Measurements from ENCODE around the gene XRCC3.

Gene XRCC3

DNA sequence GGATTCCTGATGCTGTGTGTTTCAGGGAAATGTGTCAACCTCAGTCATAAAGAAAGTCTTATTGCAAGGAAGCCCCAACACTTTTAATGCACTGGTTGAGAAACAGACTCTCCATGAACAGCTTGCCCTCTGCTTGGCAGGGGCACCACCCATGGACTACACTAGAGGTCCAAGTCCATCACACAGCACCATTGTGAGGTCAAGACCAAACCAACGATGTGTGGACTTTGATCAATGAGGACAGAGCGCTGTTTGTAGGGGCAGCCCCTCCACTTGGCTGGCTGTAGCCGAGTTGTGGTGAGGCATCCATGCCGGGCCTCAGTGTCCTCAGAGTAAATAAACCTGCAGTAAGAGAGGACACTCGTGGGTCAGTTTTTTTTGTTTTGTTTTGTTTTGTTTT lies 30.2 kb upstream of the XRCC3 start:
- DNase-seq (ENCODE audit: low read depth), result no peak
- TF ChIP-seq, protein P1, sequence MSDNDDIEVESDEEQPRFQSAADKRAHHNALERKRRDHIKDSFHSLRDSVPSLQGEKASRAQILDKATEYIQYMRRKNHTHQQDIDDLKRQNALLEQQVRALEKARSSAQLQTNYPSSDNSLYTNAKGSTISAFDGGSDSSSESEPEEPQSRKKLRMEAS (IDR thresholded peaks at IDR 0.05; ENCODE audit: low read depth, low read length), result no peak
- TF ChIP-seq POLR2A (IDR thresholded peaks at IDR 0.05; ENCODE audit: extremely low read depth, insufficient read length), result no peak
- TF ChIP-seq, protein P2, sequence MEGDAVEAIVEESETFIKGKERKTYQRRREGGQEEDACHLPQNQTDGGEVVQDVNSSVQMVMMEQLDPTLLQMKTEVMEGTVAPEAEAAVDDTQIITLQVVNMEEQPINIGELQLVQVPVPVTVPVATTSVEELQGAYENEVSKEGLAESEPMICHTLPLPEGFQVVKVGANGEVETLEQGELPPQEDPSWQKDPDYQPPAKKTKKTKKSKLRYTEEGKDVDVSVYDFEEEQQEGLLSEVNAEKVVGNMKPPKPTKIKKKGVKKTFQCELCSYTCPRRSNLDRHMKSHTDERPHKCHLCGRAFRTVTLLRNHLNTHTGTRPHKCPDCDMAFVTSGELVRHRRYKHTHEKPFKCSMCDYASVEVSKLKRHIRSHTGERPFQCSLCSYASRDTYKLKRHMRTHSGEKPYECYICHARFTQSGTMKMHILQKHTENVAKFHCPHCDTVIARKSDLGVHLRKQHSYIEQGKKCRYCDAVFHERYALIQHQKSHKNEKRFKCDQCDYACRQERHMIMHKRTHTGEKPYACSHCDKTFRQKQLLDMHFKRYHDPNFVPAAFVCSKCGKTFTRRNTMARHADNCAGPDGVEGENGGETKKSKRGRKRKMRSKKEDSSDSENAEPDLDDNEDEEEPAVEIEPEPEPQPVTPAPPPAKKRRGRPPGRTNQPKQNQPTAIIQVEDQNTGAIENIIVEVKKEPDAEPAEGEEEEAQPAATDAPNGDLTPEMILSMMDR (IDR thresholded peaks at IDR 0.05; ENCODE audit: low read depth, low read length), result no peak
- no peak for TF ChIP-seq MYC (IDR thresholded peaks at IDR 0.05; ENCODE audit: low read depth, low read length)
- H3K4me3 ChIP-seq (ENCODE audit: low read depth, low read length), result no peak overlapping the region

DNA sequence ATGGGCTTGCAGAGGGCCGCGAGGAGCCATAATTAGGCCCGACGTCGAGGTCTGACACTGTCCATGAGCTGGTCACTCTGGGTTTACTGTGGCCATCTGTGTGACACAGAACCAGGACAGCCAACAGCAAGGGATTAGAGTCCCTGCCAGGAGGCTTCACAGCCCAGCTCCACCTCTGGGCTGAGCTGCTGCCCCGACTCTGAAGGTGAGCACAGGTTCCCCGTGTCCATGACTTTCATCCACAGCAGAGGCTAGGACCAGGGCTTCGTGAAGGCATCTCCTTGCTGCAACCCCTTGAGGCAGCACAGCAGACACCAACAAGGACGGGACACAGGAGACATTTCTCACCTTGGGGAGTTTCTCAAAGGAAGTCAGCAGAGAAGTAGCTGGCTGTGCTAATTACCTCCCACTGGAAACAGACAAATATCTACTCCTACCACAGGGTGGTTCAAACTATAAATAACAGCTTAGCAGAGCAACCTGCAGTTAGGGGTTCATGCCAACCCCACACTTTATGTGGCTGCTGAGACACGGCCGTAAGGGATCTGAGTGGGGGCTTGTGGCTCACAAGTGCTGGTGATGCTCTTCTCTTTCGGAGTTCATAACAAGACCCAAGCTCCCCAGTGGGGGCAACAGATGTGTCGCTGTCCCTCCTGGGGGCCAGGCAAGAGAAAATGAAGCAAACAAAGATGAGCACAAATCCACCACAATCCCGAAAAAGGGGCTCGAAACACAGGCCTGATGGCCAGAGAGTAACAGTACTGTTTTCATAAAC lies 29.6 kb upstream of the XRCC3 start:
- H3K4me3 ChIP-seq (ENCODE audit: low read depth, low read length), result no peak overlapping the region
- no peak for TF ChIP-seq POLR2A (IDR thresholded peaks at IDR 0.05; ENCODE audit: extremely low read depth, insufficient read length)
- TF ChIP-seq, protein P2 (IDR thresholded peaks at IDR 0.05; ENCODE audit: low read depth, low read length), result no peak
- TF ChIP-seq MYC (IDR thresholded peaks at IDR 0.05; ENCODE audit: low read depth, low read length), result no peak
- TF ChIP-seq, protein P1 (IDR thresholded peaks at IDR 0.05; ENCODE audit: low read depth, low read length), result no peak
- no peak for DNase-seq (ENCODE audit: low read depth)

DNA sequence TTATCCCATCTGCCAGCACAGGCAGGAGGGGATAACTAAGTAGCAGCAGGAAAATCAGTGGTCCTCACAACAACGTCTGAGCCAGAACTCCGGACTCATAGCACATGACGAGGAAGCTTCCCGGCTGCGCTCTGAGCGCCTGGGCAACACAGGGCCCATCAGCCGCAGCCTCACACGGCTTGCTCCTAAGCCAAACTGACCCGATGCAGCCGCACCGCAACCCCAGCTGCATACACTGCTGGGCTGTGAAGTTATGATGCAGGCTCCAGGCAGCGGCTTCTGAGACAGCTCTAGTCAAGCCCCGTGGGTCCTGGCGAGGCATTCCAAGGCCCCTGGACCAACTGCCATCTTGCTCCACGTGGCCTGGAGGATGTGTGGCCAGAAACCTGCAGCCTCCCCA lies 28.4 kb upstream of the XRCC3 start:
- DNase-seq (ENCODE audit: low read depth), result no peak
- TF ChIP-seq, protein P2 (IDR thresholded peaks at IDR 0.05; ENCODE audit: low read depth, low read length), result no peak
- TF ChIP-seq MYC (IDR thresholded peaks at IDR 0.05; ENCODE audit: low read depth, low read length), result no peak
- no peak for TF ChIP-seq POLR2A (IDR thresholded peaks at IDR 0.05; ENCODE audit: extremely low read depth, insufficient read length)
- TF ChIP-seq, protein P1 (IDR thresholded peaks at IDR 0.05; ENCODE audit: low read depth, low read length), result no peak

DNA sequence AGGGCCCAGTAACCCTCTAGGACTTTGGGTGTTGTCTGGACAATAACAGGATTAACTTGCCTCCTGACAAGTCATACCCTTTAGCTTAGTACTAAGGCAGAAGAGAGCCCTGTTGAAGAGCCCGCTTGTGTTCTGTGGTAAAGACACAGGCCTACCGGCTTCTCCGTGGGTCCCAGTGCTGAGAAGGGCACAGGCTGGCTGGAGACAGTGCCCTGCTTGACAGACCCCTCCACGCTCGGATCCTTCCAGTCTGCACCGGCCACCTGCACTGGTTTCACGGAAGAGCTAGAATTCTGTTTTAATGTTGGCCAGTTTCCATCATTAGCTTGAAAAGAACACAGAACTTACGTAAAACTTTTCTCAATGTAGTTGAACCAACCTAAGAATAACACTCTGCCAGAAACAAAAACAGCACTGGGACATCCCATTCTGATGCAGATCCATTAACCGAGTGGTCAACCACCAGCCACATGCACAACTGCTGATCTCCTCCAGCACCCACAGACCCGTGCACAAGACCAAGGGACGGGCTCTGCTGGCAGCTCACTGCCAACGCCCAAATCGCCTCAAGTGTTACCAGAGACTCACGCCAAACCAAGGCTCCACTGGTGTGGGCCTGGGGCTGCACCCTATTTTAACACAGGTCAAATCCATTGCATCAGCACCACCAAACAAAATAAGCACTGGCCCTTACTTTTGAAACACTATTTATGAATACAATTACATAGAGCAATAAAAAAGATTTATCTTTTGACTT lies 27.4 kb upstream of the XRCC3 start:
- DNase-seq (ENCODE audit: low read depth), result no peak
- H3K4me3 ChIP-seq (ENCODE audit: low read depth, low read length), result no peak overlapping the region
- TF ChIP-seq, protein P2 (IDR thresholded peaks at IDR 0.05; ENCODE audit: low read depth, low read length), result no peak
- TF ChIP-seq, protein P1 (IDR thresholded peaks at IDR 0.05; ENCODE audit: low read depth, low read length), result no peak
- TF ChIP-seq MYC (IDR thresholded peaks at IDR 0.05; ENCODE audit: low read depth, low read length), result no peak
- no peak for TF ChIP-seq POLR2A (IDR thresholded peaks at IDR 0.05; ENCODE audit: extremely low read depth, insufficient read length)

More for the DNA sequence above, 28.4 kb upstream of the XRCC3 start:
- no peak overlapping the region for H3K4me3 ChIP-seq (ENCODE audit: low read depth, low read length)

DNA sequence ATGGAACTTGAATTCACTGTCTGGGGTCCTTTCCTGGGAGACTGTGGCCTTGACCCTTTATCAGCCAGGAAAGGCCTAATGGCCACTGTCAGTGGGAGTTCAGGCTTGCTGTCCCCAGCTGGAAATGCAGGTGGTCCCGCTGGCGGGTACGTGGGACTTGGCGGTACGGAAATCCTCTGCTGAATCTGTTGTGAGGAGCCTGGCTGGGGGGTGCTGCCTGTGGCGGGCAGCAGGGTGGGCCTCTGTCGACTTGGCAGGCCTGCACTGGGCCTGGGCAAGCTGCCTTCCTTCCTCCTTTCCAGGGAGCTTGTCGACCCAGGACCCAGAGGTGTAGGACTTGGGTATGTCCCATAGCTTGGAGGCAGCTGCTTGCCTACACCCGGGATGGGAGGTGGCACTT lies 26.6 kb upstream of the XRCC3 start:
- TF ChIP-seq, protein P1 (IDR thresholded peaks at IDR 0.05; ENCODE audit: low read depth, low read length), result no peak
- no peak for TF ChIP-seq POLR2A (IDR thresholded peaks at IDR 0.05; ENCODE audit: extremely low read depth, insufficient read length)
- TF ChIP-seq, protein P2 (IDR thresholded peaks at IDR 0.05; ENCODE audit: low read depth, low read length), result no peak
- TF ChIP-seq MYC (IDR thresholded peaks at IDR 0.05; ENCODE audit: low read depth, low read length), result no peak
- no peak overlapping the region for H3K4me3 ChIP-seq (ENCODE audit: low read depth, low read length)
- DNase-seq (ENCODE audit: low read depth), result no peak

Measured in NB4 (cell line).